DOHH2 (cell line): ENCODE results near the gene CCDC158.

ENCODE experiments used
- CTCF ChIP-seq: fragments of 200-600 bp; sonication (generic); IDR thresholded peaks from one replicate; pipeline ENCODE4 v1.5.1; 2014; ENCODE audit warnings: antibody characterized with exemption, mild to moderate bottlenecking, low read depth, low read length; ENCODE audit not compliant: poor library complexity, severe bottlenecking
- EZH2phosphoT487 ChIP-seq: fragments of 200-600 bp; sonication (generic); IDR thresholded peaks from 2 replicates; pipeline ENCODE4 v1.6.1; 2017; ENCODE audit warnings: borderline replicate concordance, mild to moderate bottlenecking, antibody characterized with exemption, low read length, moderate library complexity, mixed read lengths

GRCh38 chr4:76429636-76430035 lies 8.7 kb upstream of the CCDC158 start:
- TF ChIP-seq EZH2phosphoT487 (no peak), CTCF (no peak)
